Endothelial cell of umbilical vein (primary cell): ENCODE results near the gene POLG. TPM values are rescaled to one million over a fixed set of nuclear protein-coding genes. Genes with fewer than 3 reads are reported as not detected.

Source experiments
- BruUV-seq: library from RNA; stranded (reverse); fragments of 400-500 nt; replicated peaks from 2 replicates; lab custom pipeline; 2021; lab: Mats Ljungman, UMichigan
- CTCF ChIA-PET: fragments of 300-600, 350-600 bp; sonication (Branson Sonifier 250); formaldehyde crosslinking; loops from one replicate; lab custom pipeline; 2021; ENCODE audit warnings: antibody characterized with exemption, inconsistent platforms; lab: Charles Lee
- POLR2A ChIA-PET: fragments of 300-600, 350-600 bp; sonication (Branson Sonifier 250); formaldehyde crosslinking; loops from one replicate; lab custom pipeline; 2021; ENCODE audit warnings: antibody characterized with exemption, inconsistent platforms; lab: Charles Lee
- DNase-seq: peaks from one replicate; pipeline ENCODE4 v3.0.0-alpha.2; 2011; ENCODE audit warnings: low read depth, low spot score
- FAIRE-seq: peaks from 2 replicates; lab custom pipeline; 2011; peaks lifted over from hg19 to GRCh38; lab: Jason Lieb, UNC
- H2AFZ ChIP-seq: 2 replicates; pipeline ENCODE4 v1.6.0; 2012; ENCODE audit warnings: low read depth, low read length, control low read depth, inconsistent platforms
- H3K27ac ChIP-seq: 2 replicates; pipeline ENCODE4 v1.5.1; 2011; ENCODE audit warnings: low read depth, mild to moderate bottlenecking, control low read depth, low read length, moderate library complexity; ENCODE audit not compliant: insufficient read depth
- H3K27me3 ChIP-seq, 2 experiments: 2 replicates each; pipeline versions ENCODE4 v1.6.0 to v1.6.1; 2011; ENCODE audit warnings: low read length in 2 of 2, mixed read lengths in 1 of 2; ENCODE audit not compliant: control insufficient read depth in 2 of 2, insufficient read depth in 2 of 2
- H3K36me3 ChIP-seq, 2 experiments: 2 replicates in 1 of 2; 3 replicates in 1 of 2; pipeline ENCODE4 v1.5.1; 2011; ENCODE audit warnings: low read length in 2 of 2, mild to moderate bottlenecking in 1 of 2, moderate library complexity in 1 of 2; ENCODE audit not compliant: control insufficient read depth in 2 of 2, insufficient read depth in 2 of 2; ENCODE audit errors: extremely low read depth in 1 of 2
- H3K4me1 ChIP-seq: 3 replicates; pipeline ENCODE4 v1.5.1; 2011; ENCODE audit warnings: mild to moderate bottlenecking, low read length; ENCODE audit not compliant: control insufficient read depth, insufficient read depth; ENCODE audit errors: extremely low read depth
- H3K4me2 ChIP-seq: 2 replicates; pipeline ENCODE4 v1.6.1; 2011; ENCODE audit warnings: low read length, control low read depth, mixed read lengths; ENCODE audit not compliant: insufficient read depth
- H3K4me3 ChIP-seq, 3 experiments: fragments of 200-600 bp in 1 of 3; sonication (generic), shearing (Covaris generic) in 1 of 3; replicated peaks in 1 of 3; 2 replicates each; pipeline ENCODE4 v1.5.1; 2011 to 2016; ENCODE audit warnings: control low read depth in 3 of 3, low read length in 3 of 3, mild to moderate bottlenecking in 2 of 3, inconsistent platforms in 1 of 3, low read depth in 1 of 3, moderate library complexity in 1 of 3; ENCODE audit not compliant: insufficient read depth in 1 of 3
- H3K79me2 ChIP-seq: 2 replicates; pipeline ENCODE4 v1.6.0; 2012; ENCODE audit warnings: low read length, inconsistent platforms; ENCODE audit not compliant: control insufficient read depth, insufficient read depth
- H3K9ac ChIP-seq: replicated peaks from 2 replicates; pipeline ENCODE3; 2011; ENCODE audit warnings: low read length, control low read depth; ENCODE audit not compliant: insufficient read depth; ENCODE audit errors: extremely low read depth
- H3K9me1 ChIP-seq: replicated peaks from 3 replicates; pipeline ENCODE4 v1.6.0; 2011; ENCODE audit warnings: mild to moderate bottlenecking, low read length; ENCODE audit not compliant: control insufficient read depth, insufficient read depth; ENCODE audit errors: extremely low read depth
- H3K9me3 ChIP-seq: replicated peaks from 2 replicates; pipeline ENCODE4 v1.5.1; 2012; ENCODE audit warnings: low read length, inconsistent platforms; ENCODE audit not compliant: control insufficient read depth, insufficient read depth
- H4K20me1 ChIP-seq: replicated peaks from 2 replicates; pipeline ENCODE3; 2011; ENCODE audit warnings: mild to moderate bottlenecking, low read length; ENCODE audit not compliant: control insufficient read depth, insufficient read depth; ENCODE audit errors: extremely low read depth
- CTCF ChIP-seq, 2 donors: IDR thresholded peaks; 1 replicate in 1 of 2; 2 replicates in 1 of 2; pipeline ENCODE4 v1.5.1; 2011; ENCODE audit warnings: low read length in 2 of 2, mild to moderate bottlenecking in 2 of 2, moderate library complexity in 2 of 2, control low read depth in 1 of 2, inconsistent platforms in 1 of 2, low read depth in 1 of 2; ENCODE audit not compliant: insufficient read depth in 1 of 2; ENCODE audit errors: extremely low read depth in 1 of 2
- EZH2 ChIP-seq: IDR thresholded peaks from 2 replicates; pipeline ENCODE4 v1.6.1; 2012; ENCODE audit warnings: borderline replicate concordance, low read depth, mild to moderate bottlenecking, moderate library complexity, low read length, inconsistent platforms; ENCODE audit not compliant: severe bottlenecking
- FOS ChIP-seq: IDR thresholded peaks from 2 replicates; pipeline ENCODE4 v1.6.1; 2011; ENCODE audit warnings: mild to moderate bottlenecking, low read length, moderate library complexity, borderline replicate concordance; ENCODE audit not compliant: insufficient read depth
- GATA2 ChIP-seq: IDR thresholded peaks from 2 replicates; pipeline ENCODE4 v1.7.0; 2011; ENCODE audit warnings: low read depth, mild to moderate bottlenecking, moderate library complexity, mixed read lengths, low read length; ENCODE audit not compliant: insufficient read length, insufficient read depth
- JUN ChIP-seq: IDR thresholded peaks from 2 replicates; pipeline ENCODE4 v1.6.1; 2011; ENCODE audit warnings: borderline replicate concordance, low read depth; ENCODE audit not compliant: insufficient read length, insufficient read depth
- MAX ChIP-seq: IDR thresholded peaks from 2 replicates; pipeline ENCODE4 v1.6.1; 2011; ENCODE audit not compliant: insufficient read depth, insufficient read length
- MYC ChIP-seq: IDR thresholded peaks from one replicate; pipeline ENCODE4 v1.6.1; 2011; ENCODE audit warnings: mild to moderate bottlenecking, low read depth, low read length
- POLR2A ChIP-seq: IDR thresholded peaks from 2 replicates; pipeline ENCODE4 v1.6.1; 2012; ENCODE audit warnings: low read depth, mild to moderate bottlenecking, control low read depth, low read length
- POLR2AphosphoS5 ChIP-seq: IDR thresholded peaks from 2 replicates; pipeline ENCODE4 v1.6.1; 2012; ENCODE audit warnings: low read depth, mild to moderate bottlenecking, control low read depth, low read length, moderate library complexity; ENCODE audit not compliant: insufficient read depth
- dilution Hi-C: fragments of 300-500 bp; cut with MboI; formaldehyde crosslinking; loops from one replicate; pipeline ENCODE4 v1.15.0; 2019; ENCODE audit warnings: low sequenced_read_pairs; ENCODE audit not compliant: extremely low pct_ligation_motif_present
- intact Hi-C: fragments of 100-400 bp; cut with micrococcal nuclease; formaldehyde crosslinking; loops from one replicate; pipeline ENCODE4 v1.10.0; 2022
- polyA plus RNA-seq, 4 experiments: library from polyadenylated mRNA; depleted of rRNA in 3 of 4; stranded (reverse) in 3 of 4; unstranded in 1 of 4; fragments of >200 nt; gene quantifications; 2 replicates each; pipeline versions ENCODE4 v1.2.1 to v1.2.3, GENCODE V29; 2011 to 2012; ENCODE audit warnings: missing spikeins in 1 of 4
- total RNA-seq: library from RNA; stranded (reverse); gene quantifications from 2 replicates; pipeline ENCODE4 v1.2.3, GENCODE V29; 2021

The POLG gene
- total and polyA plus RNA-seq, 2 donors (not counting 3 experiments of a cell fraction or from before 2014, with no cell fraction given) = 36.6 to 77.7 TPM

- Histone ChIP-seq H3K9ac (no peak overlapping the region), H3K4me1 (peaks cover 4% of the 10 kb centered on the region), H3K36me3 (no peaks in the 10 kb centered on the region), H3K9me1 (no peaks in the 10 kb centered on the region), H2AFZ (no peak overlapping the region), H3K4me3 (no peak overlapping the region), H3K27ac (no peak overlapping the region), H3K27me3 (peaks cover 93 to 98% of the 10 kb centered on the region in 2 experiments), H4K20me1 (no peaks in the 10 kb centered on the region), H3K9me3 (no peaks in the 10 kb centered on the region), H3K4me2 (no peak overlapping the region), H3K79me2 (no peaks in the 10 kb centered on the region)
- FAIRE-seq (no peak), DNase-seq (no peak)
- POLR2A ChIA-PET = no interaction called here
- dilution Hi-C loops (no loop called here), intact Hi-C loops (no loop called here)
- no TSS peak for BruUV-seq
- CTCF ChIA-PET = interaction anchor here (0.8 to 6.0 kb wide), 2 partner anchors 9 to 19 kb away, joined by 5 to 70 read pairs; no protein-coding TSS in a partner anchor
- TF ChIP-seq JUN = no peak
- TF ChIP-seq EZH2 = peak; percentile 34
Measured at GRCh38 chr15:89377024-89377841, 42.6 kb upstream of the POLG start.

GRCh38 chr15:89376388-89376787 is 41.8 kb upstream of the POLG start:
- Histone ChIP-seq H4K20me1 (no peaks in the 10 kb centered on the region), H3K27ac (no peak overlapping the region), H3K9ac (no peak overlapping the region), H3K9me3 (no peaks in the 10 kb centered on the region), H3K4me2 (no peak overlapping the region), H3K9me1 (no peaks in the 10 kb centered on the region), H2AFZ (no peak overlapping the region), H3K27me3 (peaks cover 91 to 98% of the 10 kb centered on the region in 2 experiments), H3K36me3 (no peaks in the 10 kb centered on the region), H3K79me2 (no peaks in the 10 kb centered on the region), H3K4me3 (no peak overlapping the region), H3K4me1 (peaks cover 4% of the 10 kb centered on the region)
- ChIA-PET CTCF (interaction anchor here (0.8 to 6.0 kb wide), 2 partner anchors 9 to 18 kb away, joined by 5 to 70 read pairs; no protein-coding TSS in a partner anchor), POLR2A (no interaction called here)
- no peak for DNase-seq
- no peak for TF ChIP-seq FOS
- TF ChIP-seq MYC = no peak
- TF ChIP-seq POLR2A = no peak
- TF ChIP-seq POLR2AphosphoS5 = no peak
- no peak for TF ChIP-seq CTCF (IDR thresholded peaks at IDR 0.05; ENCODE audit: extremely low read depth in 1 of 2, insufficient read depth in 1 of 2, low read depth in 1 of 2, low read length in 2 of 2)
- no peak for TF ChIP-seq MAX
- TF ChIP-seq GATA2 = no peak
- TF ChIP-seq JUN = no peak
- TF ChIP-seq EZH2 = no peak
- intact Hi-C loops = no loop called here
- dilution Hi-C loops = no loop called here
- BruUV-seq = no TSS peak
- FAIRE-seq = no peak
